Effector memory CD8-positive, alpha-beta T cell (primary cell): ENCODE data around the gene GLIPR1.
"Not testable (repeated sequence)": the region's sequence is repeated elsewhere in the genome, so short reads cannot be mapped to it uniquely, and the experiment has no call there.

ENCODE experiments used
- ATAC-seq: fragments of 150-1000 bp; cut with Tn5 transposase; replicated peaks from 2 replicates; pipeline ENCODE4 v1.10.0; 2021; ENCODE audit warnings: mild to moderate bottlenecking, moderate library complexity
- DNase-seq, 3 experiments: peaks; one replicate each; pipeline ENCODE4 v3.0.0; 2021
- H3K27ac Mint-ChIP-seq, 2 donors: one replicate each; pipeline ENCODE4 v1.8.0; 2022; ENCODE audit warnings: mild to moderate bottlenecking in 2 of 2, mixed read lengths in 2 of 2, moderate library complexity in 2 of 2
- H3K27me3 Mint-ChIP-seq, 2 donors: one replicate each; pipeline ENCODE4 v1.8.0; 2022; ENCODE audit warnings: mixed read lengths in 2 of 2
- H3K36me3 Mint-ChIP-seq: one replicate; pipeline ENCODE4 v1.8.0; 2022; ENCODE audit warnings: mild to moderate bottlenecking, moderate library complexity, mixed read lengths; ENCODE audit not compliant: insufficient read depth
- H3K4me1 Mint-ChIP-seq, 2 donors: one replicate each; pipeline ENCODE4 v1.8.0; 2022; ENCODE audit warnings: low read depth in 2 of 2, mixed read lengths in 2 of 2
- H3K4me3 Mint-ChIP-seq, 2 donors: one replicate each; pipeline ENCODE4 v1.8.0; 2022; ENCODE audit warnings: mild to moderate bottlenecking in 2 of 2, mixed read lengths in 2 of 2, moderate library complexity in 2 of 2
- H3K9me3 Mint-ChIP-seq, 2 donors: one replicate each; pipeline ENCODE4 v1.8.0; 2022; ENCODE audit warnings: mixed read lengths in 2 of 2

GLIPR1 gene

GRCh38 chr12:75481013-75481705, 604 bp downstream of the GLIPR1 start:
- no peak for DNase-seq
- no peaks in the 10 kb centered on the region for H3K9me3 Mint-ChIP-seq
- peaks cover 50% of the 10 kb centered on the region for H3K36me3 Mint-ChIP-seq
- peak; percentile 3 for ATAC-seq
- H3K4me3 Mint-ChIP-seq: peak overlapping the region; percentile 67 to 76
- no peaks in the 10 kb centered on the region for H3K27me3 Mint-ChIP-seq
- peak overlapping the region; percentile 95 to 98 for H3K27ac Mint-ChIP-seq
- peaks cover 50 to 57% of the 10 kb centered on the region in 2 donors for H3K4me1 Mint-ChIP-seq

GRCh38 chr12:75481774-75482173, 1.2 kb downstream of the GLIPR1 start:
- ATAC-seq: no peak
- DNase-seq: no peak
- H3K4me3 Mint-ChIP-seq: peak overlapping the region; percentile 67 to 76
- no peaks in the 10 kb centered on the region for H3K27me3 Mint-ChIP-seq
- peaks cover 53 to 60% of the 10 kb centered on the region in 2 donors for H3K4me1 Mint-ChIP-seq
- H3K36me3 Mint-ChIP-seq: peaks cover 52% of the 10 kb centered on the region
- peak overlapping the region; percentile 95 to 98 for H3K27ac Mint-ChIP-seq
- H3K9me3 Mint-ChIP-seq: no peaks in the 10 kb centered on the region

GRCh38 chr12:75482646-75483045, 2.1 kb downstream of the GLIPR1 start:
- DNase-seq (peak in 1 of 3 experiments; percentile 37), ATAC-seq (peak; percentile 33)
- peaks cover 59% of the 10 kb centered on the region for H3K36me3 Mint-ChIP-seq
- no peaks in the 10 kb centered on the region for H3K9me3 Mint-ChIP-seq
- H3K27me3 Mint-ChIP-seq: no peaks in the 10 kb centered on the region
- peak overlapping the region; percentile 95 to 98 for H3K27ac Mint-ChIP-seq
- H3K4me1 Mint-ChIP-seq: peaks cover 59 to 62% of the 10 kb centered on the region in 2 donors
- peak overlapping the region; percentile 67 to 76 for H3K4me3 Mint-ChIP-seq

GRCh38 chr12:75483431-75483830, 2.9 kb downstream of the GLIPR1 start:
- H3K4me1 Mint-ChIP-seq: peaks cover 58 to 69% of the 10 kb centered on the region in 2 donors

DNA sequence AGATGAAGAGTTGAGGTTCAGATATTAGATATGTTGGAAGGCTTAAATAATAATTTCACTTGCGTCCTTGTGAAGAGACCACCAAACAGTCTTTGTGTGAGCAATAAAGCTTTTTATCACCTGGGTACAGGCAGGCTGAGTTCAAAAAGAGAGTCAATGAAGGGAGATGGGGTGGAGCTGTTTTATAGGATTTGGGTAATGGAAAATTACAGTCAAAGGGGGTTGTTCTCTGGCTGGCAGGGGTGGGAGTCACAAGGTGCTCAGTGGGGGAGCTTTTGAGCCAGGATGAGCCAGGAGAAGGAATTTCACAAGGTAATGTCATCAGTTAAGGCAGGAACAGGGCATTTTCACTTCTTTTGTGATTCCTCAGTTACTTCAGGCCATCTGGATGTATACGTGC, 3.9 kb downstream of the GLIPR1 start:
- Mint-ChIP-seq H3K27ac (peak overlapping the region; percentile 95 to 98), H3K36me3 (peaks cover 72% of the 10 kb centered on the region), H3K4me1 (peaks cover 54 to 72% of the 10 kb centered on the region in 2 donors), H3K4me3 (peak overlapping the region; percentile 67 to 76)
- not testable (repeated sequence) for DNase-seq, ATAC-seq, H3K27me3 Mint-ChIP-seq, H3K9me3 Mint-ChIP-seq

More at GRCh38 chr12:75483431-75483830, 2.9 kb downstream of the GLIPR1 start:
- ATAC-seq (no peak), DNase-seq (no peak)
- no peaks in the 10 kb centered on the region for H3K27me3 Mint-ChIP-seq
- H3K27ac Mint-ChIP-seq: peak overlapping the region; percentile 95 to 98
- H3K4me3 Mint-ChIP-seq: peak overlapping the region; percentile 67 to 76
- H3K36me3 Mint-ChIP-seq: peaks cover 66% of the 10 kb centered on the region
- no peaks in the 10 kb centered on the region for H3K9me3 Mint-ChIP-seq

- Mint-ChIP-seq H3K4me1 (peaks cover 42 to 65% of the 10 kb centered on the region in 2 donors), H3K4me3 (peak overlapping the region in 1 of 2 donors; percentile 32)
Measured at GRCh38 chr12:75487308-75487707, 6.8 kb downstream of the GLIPR1 start.

GRCh38 chr12:75488553-75488952, 8.0 kb downstream of the GLIPR1 start:
- DNase-seq: no peak
- peak; percentile 49 for ATAC-seq
- peak overlapping the region; percentile 38 to 76 for H3K27ac Mint-ChIP-seq
- H3K4me1 Mint-ChIP-seq: peaks cover 39 to 65% of the 10 kb centered on the region in 2 donors
- H3K9me3 Mint-ChIP-seq: no peaks in the 10 kb centered on the region
- H3K36me3 Mint-ChIP-seq: peaks cover 65% of the 10 kb centered on the region
- H3K4me3 Mint-ChIP-seq: no peak overlapping the region
- no peaks in the 10 kb centered on the region for H3K27me3 Mint-ChIP-seq

More at GRCh38 chr12:75487308-75487707, 6.8 kb downstream of the GLIPR1 start:
- peaks cover 72% of the 10 kb centered on the region for H3K36me3 Mint-ChIP-seq
- peak overlapping the region; percentile 85 to 98 for H3K27ac Mint-ChIP-seq
- ATAC-seq (no peak), DNase-seq (no peak)
- no peaks in the 10 kb centered on the region for H3K9me3 Mint-ChIP-seq
- H3K27me3 Mint-ChIP-seq: no peaks in the 10 kb centered on the region

- DNase-seq (no peak), ATAC-seq (no peak)
- Mint-ChIP-seq H3K4me3 (peak overlapping the region in 1 of 2 donors; percentile 32), H3K36me3 (peaks cover 69% of the 10 kb centered on the region), H3K27me3 (no peaks in the 10 kb centered on the region), H3K9me3 (no peaks in the 10 kb centered on the region), H3K27ac (peak overlapping the region; percentile 72 to 76), H3K4me1 (peaks cover 36 to 65% of the 10 kb centered on the region in 2 donors)
Measured at GRCh38 chr12:75489187-75489586, 8.6 kb downstream of the GLIPR1 start.

DNA sequence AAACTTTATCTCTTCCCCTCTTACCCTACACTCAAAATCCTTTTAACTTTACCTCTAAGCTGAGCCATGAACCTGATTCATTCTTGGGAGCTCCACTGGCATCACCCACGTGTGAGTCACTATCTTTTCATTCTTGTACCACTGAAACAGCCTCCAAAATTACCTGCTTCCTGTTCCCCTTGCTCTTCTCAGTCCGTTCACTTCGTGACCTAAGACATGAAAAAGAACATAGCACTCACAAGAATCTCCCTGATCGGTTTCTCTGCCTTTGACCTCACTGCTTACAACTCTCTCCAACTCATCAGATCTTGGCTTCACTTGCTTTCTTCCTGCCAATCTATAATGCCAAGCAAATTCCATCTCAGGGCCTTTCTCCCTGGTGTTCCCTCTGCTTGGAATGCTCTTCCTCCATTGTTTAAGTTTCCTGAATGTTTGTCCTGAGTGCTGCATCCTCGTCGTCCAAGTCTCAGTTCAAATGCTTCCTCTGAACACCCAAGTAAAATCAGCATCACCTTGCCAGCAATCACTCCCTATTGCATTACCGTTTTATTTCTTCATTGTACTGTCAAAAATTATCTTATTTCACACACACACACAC, 9.2 kb downstream of the GLIPR1 start:
- Mint-ChIP-seq H3K27ac (peak overlapping the region; percentile 72 to 76), H3K36me3 (peaks cover 69% of the 10 kb centered on the region), H3K4me1 (peaks cover 31 to 62% of the 10 kb centered on the region in 2 donors), H3K9me3 (no peaks in the 10 kb centered on the region), H3K27me3 (no peaks in the 10 kb centered on the region), H3K4me3 (peak overlapping the region in 1 of 2 donors; percentile 32)
- DNase-seq (no peak), ATAC-seq (peak; percentile 45)

- no peak for DNase-seq
- no peaks in the 10 kb centered on the region for H3K9me3 Mint-ChIP-seq
- H3K4me1 Mint-ChIP-seq: peaks cover 28 to 60% of the 10 kb centered on the region in 2 donors
- H3K36me3 Mint-ChIP-seq: peaks cover 73% of the 10 kb centered on the region
- H3K27me3 Mint-ChIP-seq: no peaks in the 10 kb centered on the region
- no peak overlapping the region for H3K4me3 Mint-ChIP-seq
- H3K27ac Mint-ChIP-seq: peak overlapping the region in 1 of 2 donors; percentile 64
- ATAC-seq: no peak
Measured at GRCh38 chr12:75491169-75491568, 10.6 kb downstream of the GLIPR1 start.

DNA sequence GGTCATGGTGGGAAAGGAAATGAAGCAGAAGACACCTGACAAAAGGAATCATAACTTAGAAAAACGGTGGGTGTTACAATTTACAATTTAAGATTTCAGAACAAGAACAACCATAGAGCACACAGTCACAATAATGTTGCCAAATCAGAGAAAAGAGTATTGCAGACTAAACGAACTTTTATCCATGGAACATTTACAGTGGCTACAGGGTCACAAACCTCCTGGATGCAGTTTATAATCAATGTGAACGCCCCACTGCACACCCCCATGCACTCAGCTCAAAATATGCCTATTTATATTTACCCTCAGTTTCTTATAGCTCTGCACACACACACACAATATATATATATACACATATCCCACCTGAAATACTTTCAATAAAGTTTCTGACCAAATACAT, 22.9 kb downstream of the GLIPR1 start:
- Mint-ChIP-seq H3K4me3 (no peak overlapping the region), H3K4me1 (peaks cover 2 to 7% of the 10 kb centered on the region in 2 donors), H3K27ac (no peak overlapping the region), H3K27me3 (no peaks in the 10 kb centered on the region), H3K9me3 (no peaks in the 10 kb centered on the region), H3K36me3 (peaks cover 38% of the 10 kb centered on the region)
- no peak for ATAC-seq
- DNase-seq: no peak

GRCh38 chr12:75503866-75504265, 23.3 kb downstream of the GLIPR1 start:
- ATAC-seq (no peak), DNase-seq (no peak)
- H3K27me3 Mint-ChIP-seq: no peaks in the 10 kb centered on the region
- H3K4me1 Mint-ChIP-seq: peaks cover 2 to 7% of the 10 kb centered on the region in 2 donors
- no peak overlapping the region for H3K4me3 Mint-ChIP-seq
- H3K9me3 Mint-ChIP-seq: no peaks in the 10 kb centered on the region
- H3K27ac Mint-ChIP-seq: no peak overlapping the region
- peaks cover 36% of the 10 kb centered on the region for H3K36me3 Mint-ChIP-seq

DNA sequence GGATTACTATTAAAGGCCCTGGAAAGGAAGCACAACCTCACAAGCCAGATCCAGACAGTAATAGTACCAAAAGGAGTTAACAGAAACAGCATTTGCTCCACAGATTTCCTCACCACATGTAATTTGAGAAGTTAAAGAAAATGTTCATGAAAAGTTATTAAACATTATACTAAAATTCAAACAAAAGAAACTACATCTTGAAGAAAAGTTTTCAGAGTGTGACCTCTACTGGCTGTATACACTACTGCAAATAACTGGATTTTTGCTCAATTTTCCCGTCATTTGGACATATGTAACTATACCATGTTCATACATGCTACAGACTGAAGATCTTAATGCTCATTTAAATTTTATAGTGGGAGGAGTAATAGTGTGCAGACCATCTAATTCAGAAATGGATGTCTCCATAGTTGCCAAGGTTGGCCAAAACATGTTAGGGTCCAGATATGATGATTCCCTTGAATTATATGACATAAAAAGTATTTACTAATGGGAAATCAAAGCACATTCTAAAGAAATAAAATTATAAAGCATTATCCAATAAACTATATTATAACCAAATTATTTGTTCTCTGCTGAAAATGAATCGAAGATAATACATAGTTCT, 25.3 kb downstream of the GLIPR1 start:
- peak; percentile 72 for ATAC-seq
- H3K27me3 Mint-ChIP-seq: no peaks in the 10 kb centered on the region
- peak overlapping the region in 1 of 2 donors; percentile 2 for H3K27ac Mint-ChIP-seq
- H3K36me3 Mint-ChIP-seq: peaks cover 26% of the 10 kb centered on the region
- no peak overlapping the region for H3K4me3 Mint-ChIP-seq
- no peak for DNase-seq
- peaks cover 10 to 23% of the 10 kb centered on the region in 2 donors for H3K4me1 Mint-ChIP-seq
- H3K9me3 Mint-ChIP-seq: no peaks in the 10 kb centered on the region
